GM18520 (cell line): Measurements from ENCODE around the gene PRKCA.
"Not testable (repeated sequence)": the region's sequence is repeated elsewhere in the genome, so short reads cannot be mapped to it uniquely, and the experiment has no call there.

Experiments used
- ATAC-seq: cut with Tn5 transposase; IDR thresholded peaks from one replicate; pipeline ENCODE4 v1.9.1; 2021; ENCODE audit not compliant: unreplicated experiment

PRKCA gene

GRCh38 chr17:66379544-66379943 is 77.1 kb downstream of the PRKCA start:
- ATAC-seq, result no peak

DNA sequence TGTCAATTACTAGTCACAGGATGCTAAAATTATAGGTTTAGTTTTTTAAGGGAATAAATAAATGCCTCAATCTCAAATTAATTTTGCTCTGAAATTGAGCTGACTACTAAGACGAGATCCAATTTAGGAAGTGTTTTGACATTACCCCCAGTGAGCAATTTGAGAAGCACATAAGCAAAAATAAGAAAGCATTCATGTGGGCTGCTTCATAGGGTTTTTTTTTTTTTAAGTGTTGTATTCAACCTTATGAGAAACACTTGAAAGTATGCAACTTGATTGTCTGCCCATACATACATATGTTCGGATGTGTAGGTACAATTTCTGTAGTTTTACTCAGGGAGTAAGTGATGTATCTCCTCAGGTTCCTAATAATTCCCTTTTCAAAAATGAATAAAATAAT is 77.6 kb downstream of the PRKCA start:
- ATAC-seq, result no peak

GRCh38 chr17:66381701-66382362 is 79.4 kb downstream of the PRKCA start:
- ATAC-seq, result no peak

DNA sequence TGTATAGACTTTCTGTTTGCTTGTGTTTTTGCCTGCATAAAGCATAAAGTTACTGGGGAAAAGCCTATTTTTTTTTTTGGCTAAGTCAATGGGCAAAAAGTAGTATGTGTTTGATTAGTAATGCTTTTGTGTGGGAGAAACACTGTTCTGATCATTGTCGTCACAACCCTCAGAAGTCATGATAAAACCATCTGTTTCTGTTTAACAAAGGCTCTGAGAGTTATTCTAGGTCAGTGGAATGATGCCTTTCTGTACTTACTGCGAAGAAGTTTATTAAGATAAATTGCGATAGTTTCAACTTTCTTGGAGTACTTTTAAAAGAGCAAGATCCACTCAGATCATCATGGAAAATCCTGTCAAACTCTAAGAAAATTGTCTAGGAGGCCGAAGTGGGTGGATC is 80.9 kb downstream of the PRKCA start:
- no peak for ATAC-seq

GRCh38 chr17:66386498-66387351 is 84.3 kb downstream of the PRKCA start:
- ATAC-seq, result no peak

GRCh38 chr17:66387392-66387981 is 85.1 kb downstream of the PRKCA start:
- no peak for ATAC-seq

GRCh38 chr17:66392783-66393437 is 90.5 kb downstream of the PRKCA start:
- no peak for ATAC-seq

GRCh38 chr17:66395961-66396360 is 93.5 kb downstream of the PRKCA start:
- ATAC-seq, result no peak

- ATAC-seq, result no peak
These were observed 95.1 kb downstream of the PRKCA start for GRCh38 chr17:66397486-66397885.

- ATAC-seq, result no peak
These were observed 95.6 kb downstream of the PRKCA start for GRCh38 chr17:66398059-66398458.

DNA sequence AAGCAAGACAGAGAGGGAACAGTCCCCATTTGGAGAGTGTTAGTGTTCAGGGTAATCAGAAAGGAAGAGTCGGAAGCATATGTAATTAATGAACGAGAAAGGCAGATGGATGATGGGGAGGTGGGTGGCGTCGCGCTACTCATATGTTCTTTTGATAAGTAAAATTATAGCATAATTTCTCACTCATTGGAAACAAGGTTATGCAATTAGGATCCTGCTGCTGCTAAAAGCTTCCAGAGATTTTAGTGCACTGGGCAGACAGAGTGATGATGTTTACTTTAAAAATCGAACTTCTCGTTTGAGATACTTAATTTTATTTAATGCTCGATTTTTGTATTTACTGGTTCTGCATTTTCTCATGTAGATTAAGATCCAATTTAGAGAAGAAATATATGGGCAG is 96.2 kb downstream of the PRKCA start:
- no peak for ATAC-seq

DNA sequence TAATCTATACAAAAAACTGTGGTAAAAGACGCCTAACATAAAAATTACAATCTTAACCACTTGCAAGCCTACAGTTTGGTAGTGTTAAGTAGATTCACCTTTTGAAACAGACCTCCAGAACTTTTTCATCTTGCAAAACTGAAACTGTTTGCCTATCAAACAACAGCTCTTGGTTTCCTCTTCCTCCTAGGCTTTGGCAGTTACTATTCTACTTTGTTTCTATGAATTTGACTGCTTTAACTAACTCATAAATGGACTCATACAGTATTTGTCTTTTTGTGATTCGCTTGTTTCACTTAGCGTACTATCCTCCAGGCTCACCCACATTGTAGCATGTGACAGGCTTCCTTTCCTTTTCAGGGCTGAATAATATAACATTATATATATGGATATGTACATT is 97.0 kb downstream of the PRKCA start:
- ATAC-seq, result no peak

- not testable (repeated sequence) for ATAC-seq
These were observed 97.8 kb downstream of the PRKCA start for GRCh38 chr17:66400041-66400688.

- ATAC-seq, result no peak
These were observed 98.3 kb downstream of the PRKCA start for GRCh38 chr17:66400698-66401097.

- ATAC-seq, result no peak
These were observed 99.0 kb downstream of the PRKCA start for GRCh38 chr17:66401364-66401763.

- no peak for ATAC-seq
These were observed 101.6 kb downstream of the PRKCA start for GRCh38 chr17:66403846-66404556.

DNA sequence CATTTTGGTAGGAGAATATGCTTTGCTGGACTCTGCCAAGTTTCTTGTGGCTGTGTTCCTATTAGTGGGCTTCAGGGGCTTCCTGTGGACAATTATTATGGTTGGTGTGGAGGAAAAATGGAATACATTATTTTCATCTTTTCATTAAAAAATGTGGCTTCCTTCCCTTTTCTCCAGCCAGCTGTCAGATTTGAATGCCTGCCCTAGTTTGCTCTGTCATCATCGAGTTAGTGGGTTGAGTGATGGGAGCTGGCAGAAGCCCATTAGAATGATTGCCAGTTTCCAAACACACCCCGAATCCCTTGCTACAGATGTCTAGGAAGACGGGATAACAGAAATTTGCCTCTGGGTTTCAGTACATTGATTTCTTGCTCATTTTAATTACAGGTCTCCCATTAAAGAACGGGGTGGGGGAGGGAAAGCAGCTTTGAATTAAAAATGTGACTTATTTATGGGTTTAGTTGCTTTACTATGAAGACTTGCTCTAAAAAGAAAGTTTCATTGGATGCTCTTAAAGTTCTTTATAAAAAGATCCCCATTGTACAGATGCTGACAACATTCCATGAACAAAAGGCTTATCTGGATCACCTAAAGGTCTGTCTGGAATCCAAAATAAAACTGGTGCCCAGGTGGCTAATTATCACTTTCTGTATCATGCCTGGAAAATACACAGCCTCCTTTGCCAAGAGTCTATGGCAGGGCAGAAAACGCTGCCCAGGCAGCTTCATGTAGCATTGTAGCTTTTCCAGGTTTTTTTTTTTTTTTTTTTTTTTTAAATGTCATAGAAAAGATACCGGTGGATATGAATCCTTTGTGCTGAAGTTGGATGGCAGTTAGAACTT is 103.6 kb downstream of the PRKCA start:
- no peak for ATAC-seq

DNA sequence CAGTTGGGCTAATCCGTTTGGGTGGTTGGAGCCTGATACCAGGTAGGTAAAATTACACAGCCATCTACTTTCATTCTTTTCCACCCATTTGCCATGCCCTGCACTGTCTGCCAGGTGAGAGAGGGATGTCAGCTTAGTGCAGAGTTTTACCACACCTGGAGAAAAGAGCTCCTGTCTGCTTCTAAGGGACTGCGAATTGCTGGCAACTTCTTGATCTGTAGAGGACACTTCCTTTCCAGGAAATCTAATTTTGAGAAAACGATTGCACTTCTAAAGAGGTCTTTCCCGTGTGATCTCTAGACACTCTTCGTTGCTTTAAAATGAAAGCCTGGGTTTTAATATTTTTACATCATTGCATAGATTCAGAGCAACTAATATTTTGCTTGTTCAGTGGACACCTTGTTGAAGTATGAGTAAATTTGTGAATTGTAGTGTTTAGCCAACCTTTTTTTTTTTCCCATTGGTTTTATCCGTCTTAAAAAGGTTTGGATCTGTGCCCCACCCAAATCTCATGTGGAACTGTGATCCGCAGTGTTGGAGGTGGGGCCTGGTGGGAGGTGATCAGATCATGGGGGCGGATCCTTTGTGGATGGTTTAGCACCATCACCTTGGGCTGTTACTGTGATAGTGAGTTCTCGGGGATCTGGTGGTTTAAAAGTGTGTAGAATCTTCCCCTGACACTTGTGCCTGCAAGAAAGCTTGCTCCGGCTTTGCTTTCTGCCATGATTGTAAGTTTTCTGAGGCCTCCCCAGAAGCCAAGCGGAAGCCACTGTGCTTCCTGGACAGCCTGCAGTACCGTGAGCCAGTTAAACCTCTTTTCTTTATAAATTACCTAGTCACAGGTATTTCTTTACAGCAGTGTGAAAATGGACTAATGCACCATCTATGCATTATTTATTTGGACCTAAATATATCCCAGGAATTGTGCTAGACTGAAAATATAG is 104.6 kb downstream of the PRKCA start:
- no peak for ATAC-seq
